ENCODE data around the gene DOCK1. TPM values are rescaled to one million over a fixed set of nuclear protein-coding genes. Genes with fewer than 3 reads are reported as not detected.

Gene DOCK1
- total RNA-seq, 2 donors from 2014 or later = 41.2 to 56.0 TPM

DNA sequence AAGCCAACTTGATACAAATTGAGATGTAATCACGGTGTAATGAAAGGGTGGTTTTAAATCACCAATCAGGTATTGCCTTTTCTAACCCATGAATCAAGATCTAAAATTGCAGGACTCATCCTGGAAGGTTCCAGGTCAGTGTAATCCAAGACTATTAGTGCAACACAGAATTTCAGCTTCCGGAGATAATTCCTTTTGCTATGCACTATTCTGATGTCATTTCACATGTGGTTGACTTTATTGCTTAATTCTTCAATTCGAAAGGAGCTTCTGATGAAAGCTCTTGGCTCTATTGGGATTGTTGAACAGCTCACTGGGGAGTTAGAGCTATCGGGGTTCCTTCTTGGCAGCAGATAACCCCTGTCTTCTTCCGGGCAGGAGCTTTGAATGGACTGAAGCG lies 438.6 kb downstream of the DOCK1 start:
- no peak for TF ChIP-seq POLR2A (IDR thresholded peaks at IDR 0.05)
- no peak for TF ChIP-seq POLR2AphosphoS5 (IDR thresholded peaks at IDR 0.05)
- TF ChIP-seq, protein P1, sequence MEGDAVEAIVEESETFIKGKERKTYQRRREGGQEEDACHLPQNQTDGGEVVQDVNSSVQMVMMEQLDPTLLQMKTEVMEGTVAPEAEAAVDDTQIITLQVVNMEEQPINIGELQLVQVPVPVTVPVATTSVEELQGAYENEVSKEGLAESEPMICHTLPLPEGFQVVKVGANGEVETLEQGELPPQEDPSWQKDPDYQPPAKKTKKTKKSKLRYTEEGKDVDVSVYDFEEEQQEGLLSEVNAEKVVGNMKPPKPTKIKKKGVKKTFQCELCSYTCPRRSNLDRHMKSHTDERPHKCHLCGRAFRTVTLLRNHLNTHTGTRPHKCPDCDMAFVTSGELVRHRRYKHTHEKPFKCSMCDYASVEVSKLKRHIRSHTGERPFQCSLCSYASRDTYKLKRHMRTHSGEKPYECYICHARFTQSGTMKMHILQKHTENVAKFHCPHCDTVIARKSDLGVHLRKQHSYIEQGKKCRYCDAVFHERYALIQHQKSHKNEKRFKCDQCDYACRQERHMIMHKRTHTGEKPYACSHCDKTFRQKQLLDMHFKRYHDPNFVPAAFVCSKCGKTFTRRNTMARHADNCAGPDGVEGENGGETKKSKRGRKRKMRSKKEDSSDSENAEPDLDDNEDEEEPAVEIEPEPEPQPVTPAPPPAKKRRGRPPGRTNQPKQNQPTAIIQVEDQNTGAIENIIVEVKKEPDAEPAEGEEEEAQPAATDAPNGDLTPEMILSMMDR (IDR thresholded peaks at IDR 0.05) = no peak
- WGBS = 59% methylated on average over 6 of the region's 6 CpGs
- H3K36me3 ChIP-seq = no peaks in the 10 kb centered on the region
- no peak overlapping the region for H3K4me3 ChIP-seq
- H3K27me3 ChIP-seq (replicated peaks; ENCODE audit: insufficient read depth) = no peaks in the 10 kb centered on the region
- H3K4me1 ChIP-seq (replicated peaks) = no peaks in the 10 kb centered on the region
- no peak for DNase-seq (ENCODE audit: low spot score)
- no peak overlapping the region for H3K27ac ChIP-seq
- H3K9me3 ChIP-seq = no peaks in the 10 kb centered on the region
- intact Hi-C loops (cut with DNase I) = no loop called here

DNA sequence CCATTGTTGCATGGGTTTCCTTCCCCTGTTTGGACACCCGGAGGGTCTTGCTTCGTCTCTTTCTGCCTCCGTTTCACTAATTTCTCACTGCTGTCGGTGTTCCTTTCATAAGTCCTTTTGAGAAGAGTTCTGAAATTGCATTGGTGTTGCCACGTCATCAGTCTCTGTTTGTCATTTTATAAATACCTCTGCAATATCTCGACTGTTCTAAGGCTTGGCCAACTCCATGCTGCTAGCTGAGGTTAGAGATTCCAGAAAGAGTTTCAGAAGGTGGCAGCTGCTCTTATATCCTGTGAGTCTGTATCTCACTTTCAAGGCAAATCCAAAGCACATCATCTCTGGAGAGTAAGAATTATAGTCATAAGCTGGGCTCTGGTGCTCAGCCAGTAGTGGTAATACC lies 439.1 kb downstream of the DOCK1 start:
- intact Hi-C loops (cut with DNase I) = no loop called here
- TF ChIP-seq POLR2A (IDR thresholded peaks at IDR 0.05) = no peak
- TF ChIP-seq, protein P1 (IDR thresholded peaks at IDR 0.05) = no peak
- no peak for TF ChIP-seq POLR2AphosphoS5 (IDR thresholded peaks at IDR 0.05)
- 92% methylated on average over 6 of the region's 6 CpGs for WGBS
- Histone ChIP-seq H3K27ac (no peak overlapping the region), H3K4me1 (replicated peaks) (no peaks in the 10 kb centered on the region), H3K9me3 (no peaks in the 10 kb centered on the region), H3K4me3 (no peak overlapping the region), H3K36me3 (no peaks in the 10 kb centered on the region), H3K27me3 (replicated peaks; ENCODE audit: insufficient read depth) (no peaks in the 10 kb centered on the region)
- no peak for DNase-seq (ENCODE audit: low spot score)

DNA sequence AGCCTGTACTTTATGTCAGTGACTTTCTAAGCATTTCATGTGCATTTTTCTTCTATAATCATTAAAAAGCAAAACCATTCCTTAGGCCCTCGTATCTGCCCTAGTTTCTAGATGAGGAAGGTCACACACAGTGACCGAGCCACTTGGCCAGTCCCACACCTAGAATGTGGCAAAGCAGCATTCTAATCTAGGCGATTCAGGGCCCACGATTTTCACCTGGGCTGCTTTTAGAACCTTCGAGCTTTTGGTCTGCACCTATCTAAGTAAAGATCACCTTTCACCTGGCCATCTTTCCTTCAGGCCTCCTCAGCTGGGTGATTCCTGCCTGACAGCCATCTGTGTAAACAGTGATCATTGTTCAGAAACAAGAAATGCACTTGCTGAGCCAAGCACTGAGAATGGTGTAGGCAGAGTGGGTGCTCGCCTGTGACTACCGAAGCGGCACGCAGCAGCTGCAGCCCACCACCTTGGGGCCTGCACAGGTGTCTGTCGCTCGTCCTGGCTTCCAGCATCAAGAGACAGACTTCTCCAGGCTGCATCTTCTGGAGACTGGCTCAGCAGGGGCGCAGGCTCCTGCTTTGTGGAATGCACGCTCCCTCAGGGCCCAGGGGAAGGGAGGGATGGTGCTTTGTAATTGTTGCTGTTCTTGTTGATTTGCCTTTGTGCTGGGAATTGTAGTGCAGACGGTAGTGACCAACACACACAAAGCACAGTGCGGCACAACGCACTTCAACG lies 440.2 kb downstream of the DOCK1 start:
- Histone ChIP-seq H3K4me3 (no peak overlapping the region), H3K4me1 (replicated peaks) (no peaks in the 10 kb centered on the region), H3K36me3 (no peaks in the 10 kb centered on the region), H3K27ac (no peak overlapping the region), H3K27me3 (replicated peaks; ENCODE audit: insufficient read depth) (no peaks in the 10 kb centered on the region), H3K9me3 (no peaks in the 10 kb centered on the region)
- 85% methylated on average over 17 of the region's 17 CpGs for WGBS
- no peak for DNase-seq (ENCODE audit: low spot score)
- intact Hi-C loops (cut with DNase I) = no loop called here
- no peak for TF ChIP-seq POLR2AphosphoS5 (IDR thresholded peaks at IDR 0.05)
- TF ChIP-seq, protein P1 (IDR thresholded peaks at IDR 0.05) = no peak
- no peak for TF ChIP-seq POLR2A (IDR thresholded peaks at IDR 0.05)

DNA sequence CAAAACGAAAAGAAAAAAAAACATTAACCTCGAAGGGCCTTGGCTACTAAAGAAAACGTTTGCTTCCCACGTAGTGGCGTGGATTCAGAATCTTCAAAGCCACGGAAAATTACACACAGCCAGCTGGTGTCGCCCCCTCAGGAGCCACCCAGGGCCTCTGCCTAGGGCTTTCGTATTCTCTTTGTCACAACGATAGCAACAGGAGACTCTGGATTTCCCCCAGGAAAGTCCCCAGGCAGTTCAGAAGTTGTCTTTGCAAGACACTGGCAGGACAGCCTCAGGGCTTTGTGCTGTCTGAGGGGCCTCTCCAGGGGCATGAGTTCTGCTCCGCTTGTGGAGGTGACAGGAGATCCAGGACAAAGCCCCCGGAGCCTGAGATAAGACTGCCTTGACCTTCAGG lies 441.4 kb downstream of the DOCK1 start:
- Histone ChIP-seq H3K4me1 (replicated peaks) (no peaks in the 10 kb centered on the region), H3K27ac (no peak overlapping the region), H3K4me3 (no peak overlapping the region), H3K9me3 (no peaks in the 10 kb centered on the region), H3K36me3 (no peaks in the 10 kb centered on the region), H3K27me3 (replicated peaks; ENCODE audit: insufficient read depth) (no peaks in the 10 kb centered on the region)
- intact Hi-C loops (cut with DNase I) = no loop called here
- WGBS = 77% methylated on average over 11 of the region's 11 CpGs
- TF ChIP-seq POLR2AphosphoS5 (IDR thresholded peaks at IDR 0.05) (no peak), POLR2A (IDR thresholded peaks at IDR 0.05) (no peak)
- TF ChIP-seq, protein P1 (IDR thresholded peaks at IDR 0.05) = no peak
- DNase-seq (ENCODE audit: low spot score) = no peak
